Measurements from ENCODE around the gene ERRFI1.

DNA sequence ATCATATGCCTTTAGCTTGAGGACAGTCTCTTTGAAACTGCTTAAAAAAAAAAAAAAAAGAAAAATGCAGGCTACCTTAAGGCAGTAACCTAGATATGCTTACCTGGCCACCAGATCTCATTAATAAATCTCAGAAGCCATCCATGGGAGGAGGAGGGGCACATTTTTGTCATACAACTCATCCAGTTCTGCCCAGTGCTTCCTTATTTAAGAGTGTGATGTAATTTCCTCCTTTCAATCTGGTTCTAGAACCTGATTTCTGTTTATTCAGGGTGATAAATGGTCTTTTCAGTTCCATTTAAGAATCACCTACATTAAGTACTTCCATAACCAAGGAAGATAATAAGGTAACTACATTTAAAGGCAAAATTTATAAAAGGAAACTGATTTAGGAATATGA, 6.1 kb downstream of the ERRFI1 start:
- TF ChIP-seq, protein P1, sequence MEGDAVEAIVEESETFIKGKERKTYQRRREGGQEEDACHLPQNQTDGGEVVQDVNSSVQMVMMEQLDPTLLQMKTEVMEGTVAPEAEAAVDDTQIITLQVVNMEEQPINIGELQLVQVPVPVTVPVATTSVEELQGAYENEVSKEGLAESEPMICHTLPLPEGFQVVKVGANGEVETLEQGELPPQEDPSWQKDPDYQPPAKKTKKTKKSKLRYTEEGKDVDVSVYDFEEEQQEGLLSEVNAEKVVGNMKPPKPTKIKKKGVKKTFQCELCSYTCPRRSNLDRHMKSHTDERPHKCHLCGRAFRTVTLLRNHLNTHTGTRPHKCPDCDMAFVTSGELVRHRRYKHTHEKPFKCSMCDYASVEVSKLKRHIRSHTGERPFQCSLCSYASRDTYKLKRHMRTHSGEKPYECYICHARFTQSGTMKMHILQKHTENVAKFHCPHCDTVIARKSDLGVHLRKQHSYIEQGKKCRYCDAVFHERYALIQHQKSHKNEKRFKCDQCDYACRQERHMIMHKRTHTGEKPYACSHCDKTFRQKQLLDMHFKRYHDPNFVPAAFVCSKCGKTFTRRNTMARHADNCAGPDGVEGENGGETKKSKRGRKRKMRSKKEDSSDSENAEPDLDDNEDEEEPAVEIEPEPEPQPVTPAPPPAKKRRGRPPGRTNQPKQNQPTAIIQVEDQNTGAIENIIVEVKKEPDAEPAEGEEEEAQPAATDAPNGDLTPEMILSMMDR (conservative IDR thresholded peaks at IDR 0.05; ENCODE audit: low read length): no peak
- no peak for TF ChIP-seq EZH2phosphoT487 (IDR thresholded peaks at IDR 0.05; ENCODE audit: borderline replicate concordance, low read depth, low read length)
